H9 (cell line): Measurements from ENCODE around the gene TMEM14B. TPM values are rescaled to one million over a fixed set of nuclear protein-coding genes. Genes with fewer than 3 reads are reported as not detected.

ENCODE experiments used
- DNase-seq: peaks from one replicate; pipeline ENCODE4 v3.0.0-alpha.2; 2017
- H2AFZ ChIP-seq: one replicate; pipeline ENCODE4 v1.6.1; 2013; ENCODE audit warnings: mild to moderate bottlenecking, low read length, control low read depth, moderate library complexity
- H2AK5ac ChIP-seq: 2 replicates; pipeline ENCODE4 v1.6.1; 2013; ENCODE audit warnings: low read length, control low read depth, mixed read lengths; ENCODE audit not compliant: insufficient read length
- H2BK120ac ChIP-seq: one replicate; pipeline ENCODE4 v1.6.1; 2013; ENCODE audit warnings: low read depth, mild to moderate bottlenecking, low read length, control low read depth, inconsistent platforms; ENCODE audit not compliant: poor library complexity, severe bottlenecking
- H2BK12ac ChIP-seq: 2 replicates; pipeline ENCODE4 v1.6.1; 2013; ENCODE audit warnings: low read length, control low read depth, mixed read lengths, low read depth; ENCODE audit not compliant: insufficient read length
- H2BK15ac ChIP-seq: 2 replicates; pipeline ENCODE4 v1.6.1; 2013; ENCODE audit warnings: low read depth, low read length, control low read depth
- H2BK20ac ChIP-seq: one replicate; pipeline ENCODE4 v1.6.1; 2013; ENCODE audit warnings: low read depth, mild to moderate bottlenecking, low read length, control low read depth, inconsistent platforms; ENCODE audit not compliant: poor library complexity, severe bottlenecking
- H2BK5ac ChIP-seq: 2 replicates; pipeline ENCODE4 v1.6.1; 2013; ENCODE audit warnings: low read length, control low read depth, mixed read lengths; ENCODE audit not compliant: insufficient read length
- H3K14ac ChIP-seq: 2 replicates; pipeline ENCODE4 v1.6.1; 2013; ENCODE audit warnings: low read length, control low read depth; ENCODE audit not compliant: insufficient read depth
- H3K18ac ChIP-seq: 2 replicates; pipeline ENCODE4 v1.6.1; 2013; ENCODE audit warnings: low read depth, mild to moderate bottlenecking, mixed read lengths, low read length, control low read depth; ENCODE audit not compliant: insufficient read length
- H3K23ac ChIP-seq: 2 replicates; pipeline ENCODE4 v1.6.1; 2013; ENCODE audit warnings: low read length, control low read depth, mixed read lengths, low read depth; ENCODE audit not compliant: insufficient read length
- H3K23me2 ChIP-seq: 2 replicates; pipeline ENCODE4 v1.6.1; 2013; ENCODE audit warnings: low read depth, mild to moderate bottlenecking, mixed read lengths, low read length, control low read depth; ENCODE audit not compliant: insufficient read length, poor library complexity, severe bottlenecking
- H3K27ac ChIP-seq: 2 replicates; pipeline ENCODE4 v1.5.1; 2013; ENCODE audit warnings: low read length, control low read depth, mixed read lengths, low read depth; ENCODE audit not compliant: insufficient read length
- H3K27me3 ChIP-seq: 2 replicates; pipeline ENCODE4 v1.6.1; 2013; ENCODE audit warnings: low read length, control low read depth, inconsistent platforms; ENCODE audit not compliant: insufficient read depth
- H3K4ac ChIP-seq: 2 replicates; pipeline ENCODE4 v1.6.1; 2013; ENCODE audit warnings: low read depth, mild to moderate bottlenecking, control low read depth, inconsistent platforms, low read length, moderate library complexity
- H3K4me1 ChIP-seq: 2 replicates; pipeline ENCODE4 v1.6.1; 2013; ENCODE audit warnings: low read length, control low read depth, inconsistent platforms; ENCODE audit not compliant: insufficient read depth
- H3K4me2 ChIP-seq: 2 replicates; pipeline ENCODE4 v1.6.1; 2013; ENCODE audit warnings: low read length, control low read depth, mixed read lengths; ENCODE audit not compliant: insufficient read length, insufficient read depth
- H3K56ac ChIP-seq: 2 replicates; pipeline ENCODE4 v1.6.1; 2013; ENCODE audit warnings: low read depth, mild to moderate bottlenecking, mixed read lengths, low read length, control low read depth; ENCODE audit not compliant: insufficient read length
- H3K79me1 ChIP-seq: 2 replicates; pipeline ENCODE4 v1.6.1; 2013; ENCODE audit warnings: low read depth, mild to moderate bottlenecking, moderate library complexity, low read length, control low read depth, inconsistent platforms; ENCODE audit not compliant: insufficient read depth, poor library complexity, severe bottlenecking
- H3K79me2 ChIP-seq: 2 replicates; pipeline ENCODE4 v1.6.1; 2013; ENCODE audit warnings: low read length, control low read depth, inconsistent platforms; ENCODE audit not compliant: insufficient read depth
- H3K9ac ChIP-seq: 2 replicates; pipeline ENCODE4 v1.6.1; 2013; ENCODE audit warnings: low read length, control low read depth, mixed read lengths; ENCODE audit not compliant: insufficient read length; ENCODE audit errors: extremely low read depth
- H3K9me3 ChIP-seq: one replicate; pipeline ENCODE4 v1.6.1; 2013; ENCODE audit warnings: low read depth, low read length, inconsistent platforms; ENCODE audit not compliant: control insufficient read depth
- H3T11ph ChIP-seq: one replicate; pipeline ENCODE4 v1.6.1; 2013; ENCODE audit warnings: mild to moderate bottlenecking, low read length, control low read depth, inconsistent platforms
- H4K20me1 ChIP-seq: one replicate; pipeline ENCODE4 v1.6.1; 2013; ENCODE audit not compliant: control insufficient read depth, insufficient read length, insufficient read depth
- H4K5ac ChIP-seq: 2 replicates; pipeline ENCODE4 v1.6.1; 2013; ENCODE audit warnings: low read depth, mild to moderate bottlenecking, mixed read lengths, low read length, control low read depth; ENCODE audit not compliant: insufficient read length
- H4K8ac ChIP-seq: replicated peaks from 2 replicates; pipeline ENCODE4 v1.6.1; 2013; ENCODE audit warnings: low read length, control low read depth, mixed read lengths, low read depth; ENCODE audit not compliant: insufficient read length
- H4K91ac ChIP-seq: 2 replicates; pipeline ENCODE4 v1.6.1; 2013; ENCODE audit warnings: low read depth, mild to moderate bottlenecking, moderate library complexity, mixed read lengths, low read length, control low read depth; ENCODE audit not compliant: insufficient read length
- H3K27ac Mint-ChIP-seq, 3 experiments: 2 replicates in 2 of 3; 3 replicates in 1 of 3; pipeline ENCODE4 v1.8.0; 2020 to 2021; ENCODE audit warnings: mixed read lengths in 3 of 3, mild to moderate bottlenecking in 1 of 3, moderate library complexity in 1 of 3
- H3K27me3 Mint-ChIP-seq: 2 replicates; pipeline ENCODE4 v1.8.0; 2021; ENCODE audit warnings: low read depth, mild to moderate bottlenecking, moderate library complexity, mixed read lengths
- H3K36me3 Mint-ChIP-seq, 3 experiments: 2 replicates in 2 of 3; 3 replicates in 1 of 3; pipeline ENCODE4 v1.8.0; 2020 to 2021; ENCODE audit warnings: low read depth in 3 of 3, mixed read lengths in 3 of 3; ENCODE audit not compliant: insufficient read depth in 1 of 3
- H3K4me1 Mint-ChIP-seq, 2 experiments: 2 replicates each; pipeline ENCODE4 v1.8.0; 2020; ENCODE audit warnings: mixed read lengths in 2 of 2
- H3K4me3 Mint-ChIP-seq, 2 experiments: 2 replicates in 1 of 2; 3 replicates in 1 of 2; pipeline ENCODE4 v1.8.0; 2020 to 2021; ENCODE audit warnings: mild to moderate bottlenecking in 2 of 2, mixed read lengths in 2 of 2, moderate library complexity in 1 of 2
- H3K9me3 Mint-ChIP-seq, 2 experiments: 2 replicates in 1 of 2; 3 replicates in 1 of 2; pipeline ENCODE4 v1.8.0; 2020; ENCODE audit warnings: mild to moderate bottlenecking in 2 of 2, mixed read lengths in 2 of 2, moderate library complexity in 1 of 2
- WGBS: extraction: QIAGEN DNeasy Blood & Tissue Kit; methylation state at CpG from one replicate; pipeline ENCODE4 v1.1.7; 2013; ENCODE audit warnings: missing lambda C conversion rate, low lambda C conversion rate, mixed read lengths; ENCODE audit not compliant: insufficient read length; ENCODE audit errors: extremely low coverage; 5-methylcytosine and 5-hydroxymethylcytosine counted together
- long read RNA-seq: library from polyadenylated mRNA; unstranded; transcript quantifications from one replicate; pipeline ENCODE4 v2.0.0, GENCODE V29; 2020
- total RNA-seq: library from RNA; stranded (reverse); gene quantifications from 2 replicates; pipeline ENCODE4 v1.2.1, GENCODE V29; 2021
- TF ChIP-seq, protein P1 (sequence below): fragments of 200-600 bp; sonication (generic); conservative IDR thresholded peaks from 3 replicates; pipeline ENCODE4 v1.8.0; 2021; ENCODE audit warnings: antibody characterized with exemption, mild to moderate bottlenecking

Gene TMEM14B
- 104 and 107 TPM in 2 replicates for total RNA-seq
- long read RNA-seq, transcript TMEM14B-212 (5 exons, 992 nt), result minor isoform, 7 of 151 reads
- long read RNA-seq, transcript TMEM14B-201 (5 exons, 787 nt), result minor isoform, 12 of 151 reads
- long read RNA-seq, transcript TMEM14B-202 (6 exons, 975 nt), result major isoform, 116 of 151 reads
- long read RNA-seq, partial matches to known transcripts, result 1 of 151 reads
- long read RNA-seq, other reads (novel, unspliced or antisense), result 14 of 151 reads

DNA sequence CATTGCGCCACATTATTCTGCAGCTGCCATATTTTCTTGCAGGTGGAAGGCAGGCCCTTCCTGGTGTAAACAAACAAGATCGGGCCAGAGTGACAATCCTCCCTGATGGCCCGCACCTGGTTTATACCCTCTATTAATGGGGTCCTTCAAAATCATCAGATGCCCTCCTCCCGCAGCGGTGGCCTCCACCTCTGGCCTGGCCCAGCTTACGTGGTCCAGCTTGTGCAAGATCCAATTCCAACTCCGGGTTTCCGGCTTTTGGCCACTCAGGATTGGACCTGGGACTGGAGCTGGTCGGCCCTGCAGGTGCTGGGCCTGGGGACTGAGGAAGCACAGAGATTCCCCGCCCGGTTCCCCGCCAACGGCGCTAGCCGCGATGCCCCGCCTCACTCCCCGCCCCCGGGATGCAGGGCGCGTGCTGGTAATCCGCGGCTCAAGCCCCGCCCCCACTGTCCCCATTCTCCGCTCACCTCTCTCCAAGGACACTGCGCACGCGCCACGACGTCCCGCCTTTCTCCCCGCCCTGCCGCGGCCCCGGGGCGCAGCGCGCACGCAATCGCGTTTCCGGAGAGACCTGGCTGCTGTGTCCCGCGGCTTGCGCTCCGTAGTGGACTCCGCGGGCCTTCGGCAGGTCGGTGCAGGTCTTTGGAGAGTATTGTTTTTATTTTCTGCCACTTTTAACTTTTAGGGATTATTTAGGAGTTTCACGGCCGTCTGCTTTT is at the start of gene TMEM14B:
TSS of gene TMEM14B (plus strand) at position 555 of the 722 bp plus-strand sequence. CDS start 1,441 bp downstream, outside the sequence.
- Histone ChIP-seq H3K27ac (no peak within 1 kb of the TSS), H3K9me3 (no peaks in the 10 kb centered on the region), H3K23me2 (peaks cover 3% of the 10 kb centered on the region), H4K5ac (no peak within 1 kb of the TSS), H2BK20ac (no peak within 1 kb of the TSS), H3K56ac (no peak within 1 kb of the TSS), H2BK12ac (no peak within 1 kb of the TSS), H3T11ph (no peak within 1 kb of the TSS), H2BK15ac (no peak within 1 kb of the TSS), H4K20me1 (no peaks in the 10 kb centered on the region), H3K79me1 (peaks cover 5% of the 10 kb centered on the region), H3K4me2 (peak within 1 kb of the TSS; percentile 69), H2BK5ac (no peak within 1 kb of the TSS), H3K14ac (peak within 1 kb of the TSS; percentile 69; the same call in 1 of the 2 replicates), H3K27me3 (no peaks in the 10 kb centered on the region), H3K4me1 (peaks cover 4% of the 10 kb centered on the region), H3K9ac (peak within 1 kb of the TSS; percentile 94), H2AFZ (no peak within 1 kb of the TSS), H3K4ac (no peak within 1 kb of the TSS; the same call in 1 of the 2 replicates), H3K23ac (no peak within 1 kb of the TSS), H4K8ac (no peak within 1 kb of the TSS), H3K79me2 (peaks cover 18% of the 10 kb centered on the region; the same call in 1 of the 2 replicates), H4K91ac (no peak within 1 kb of the TSS), H3K18ac (peak within 1 kb of the TSS; percentile 53), H2AK5ac (no peak within 1 kb of the TSS), H2BK120ac (no peak within 1 kb of the TSS)
- Mint-ChIP-seq H3K36me3 (peaks cover 9 to 37% (median 33%) of the 10 kb centered on the region in 3 experiments; a peak in 6 of 7 replicates), H3K4me3 (peak within 1 kb of the TSS; percentile 94 to 97), H3K9me3 (no peaks in the 10 kb centered on the region), H3K27ac (peak within 1 kb of the TSS; percentile 92 to 98 (median 97)), H3K4me1 (peaks cover 23 to 33% of the 10 kb centered on the region in 2 experiments), H3K27me3 (no peaks in the 10 kb centered on the region)
- peak; percentile 99 for DNase-seq
- TF ChIP-seq, protein P1, sequence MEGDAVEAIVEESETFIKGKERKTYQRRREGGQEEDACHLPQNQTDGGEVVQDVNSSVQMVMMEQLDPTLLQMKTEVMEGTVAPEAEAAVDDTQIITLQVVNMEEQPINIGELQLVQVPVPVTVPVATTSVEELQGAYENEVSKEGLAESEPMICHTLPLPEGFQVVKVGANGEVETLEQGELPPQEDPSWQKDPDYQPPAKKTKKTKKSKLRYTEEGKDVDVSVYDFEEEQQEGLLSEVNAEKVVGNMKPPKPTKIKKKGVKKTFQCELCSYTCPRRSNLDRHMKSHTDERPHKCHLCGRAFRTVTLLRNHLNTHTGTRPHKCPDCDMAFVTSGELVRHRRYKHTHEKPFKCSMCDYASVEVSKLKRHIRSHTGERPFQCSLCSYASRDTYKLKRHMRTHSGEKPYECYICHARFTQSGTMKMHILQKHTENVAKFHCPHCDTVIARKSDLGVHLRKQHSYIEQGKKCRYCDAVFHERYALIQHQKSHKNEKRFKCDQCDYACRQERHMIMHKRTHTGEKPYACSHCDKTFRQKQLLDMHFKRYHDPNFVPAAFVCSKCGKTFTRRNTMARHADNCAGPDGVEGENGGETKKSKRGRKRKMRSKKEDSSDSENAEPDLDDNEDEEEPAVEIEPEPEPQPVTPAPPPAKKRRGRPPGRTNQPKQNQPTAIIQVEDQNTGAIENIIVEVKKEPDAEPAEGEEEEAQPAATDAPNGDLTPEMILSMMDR, result no peak
- no CpG with 5 or more reads among the region's 52 CpGs for WGBS
